ENCODE data around the gene FHL1. TPM values are rescaled to one million over a fixed set of nuclear protein-coding genes. Genes with fewer than 3 reads are reported as not detected.
A peak's percentile ranks its signal among the peaks of the same experiment; 100 is the strongest.
"Not testable (repeated sequence)": the region's sequence is repeated elsewhere in the genome, so short reads cannot be mapped to it uniquely, and the experiment has no call there.

Gene FHL1
- polyA plus RNA-seq, 3 donors = 58.4 to 67.9 (median 65.0) TPM

GRCh38 chrX:136219893-136220292, 72.6 kb downstream of the FHL1 start:
- no peak for DNase-seq (ENCODE audit: extremely low read depth in 1 of 11, low read depth in 9 of 11, low spot score in 4 of 11)

GRCh38 chrX:136220540-136220939, 73.2 kb downstream of the FHL1 start:
- DNase-seq (ENCODE audit: extremely low read depth in 1 of 11, low read depth in 9 of 11, low spot score in 4 of 11) = no peak

- no peak for DNase-seq (ENCODE audit: extremely low read depth in 1 of 11, low read depth in 9 of 11, low spot score in 4 of 11)
Observed at GRCh38 chrX:136220951-136221350, 73.6 kb downstream of the FHL1 start.

GRCh38 chrX:136221851-136222513, 74.6 kb downstream of the FHL1 start:
- DNase-seq (ENCODE audit: extremely low read depth in 1 of 11, low read depth in 9 of 11, low spot score in 4 of 11) = no peak

- no peak for DNase-seq (ENCODE audit: extremely low read depth in 1 of 11, low read depth in 9 of 11, low spot score in 4 of 11)
Observed at GRCh38 chrX:136227074-136227473, 79.7 kb downstream of the FHL1 start.

- no peak for DNase-seq (ENCODE audit: extremely low read depth in 1 of 11, low read depth in 9 of 11, low spot score in 4 of 11)
Observed at GRCh38 chrX:136227948-136228838, 80.9 kb downstream of the FHL1 start.

GRCh38 chrX:136228839-136229207, 81.5 kb downstream of the FHL1 start:
- DNase-seq (ENCODE audit: extremely low read depth in 1 of 11, low read depth in 9 of 11, low spot score in 4 of 11) = no peak

GRCh38 chrX:136237074-136237473, 89.7 kb downstream of the FHL1 start:
- DNase-seq (ENCODE audit: extremely low read depth in 1 of 11, low read depth in 9 of 11, low spot score in 4 of 11) = no peak

GRCh38 chrX:136237849-136238248, 90.5 kb downstream of the FHL1 start:
- not testable (repeated sequence) for DNase-seq (ENCODE audit: extremely low read depth in 1 of 11, low read depth in 9 of 11, low spot score in 4 of 11)

GRCh38 chrX:136246201-136246600, 98.9 kb downstream of the FHL1 start:
- no peak for DNase-seq (ENCODE audit: extremely low read depth in 1 of 11, low read depth in 9 of 11, low spot score in 4 of 11)

- DNase-seq (ENCODE audit: extremely low read depth in 1 of 11, low read depth in 9 of 11, low spot score in 4 of 11) = peak in 2 of 11 donors; percentile 7 to 12
Observed at GRCh38 chrX:136250191-136251040, 103.1 kb downstream of the FHL1 start.

GRCh38 chrX:136251041-136251991, 104.0 kb downstream of the FHL1 start, which contains the start of gene MAP7D3:
Gene MAP7D3 (minus strand): TSS chrX:136251400. CDS start chrX:136251358, 42 bp downstream.
- peak in 7 of 11 donors; percentile 15 to 38 (median 26) for DNase-seq (ENCODE audit: extremely low read depth in 1 of 11, low read depth in 9 of 11, low spot score in 4 of 11)

- no peak for DNase-seq (ENCODE audit: extremely low read depth in 1 of 11, low read depth in 9 of 11, low spot score in 4 of 11)
Observed at GRCh38 chrX:136255541-136255940, 108.2 kb downstream of the FHL1 start.

GRCh38 chrX:136256026-136256425, 108.7 kb downstream of the FHL1 start:
- no peak for DNase-seq (ENCODE audit: extremely low read depth in 1 of 11, low read depth in 9 of 11, low spot score in 4 of 11)

- no peak for DNase-seq (ENCODE audit: extremely low read depth in 1 of 11, low read depth in 9 of 11, low spot score in 4 of 11)
Observed at GRCh38 chrX:136258951-136259350, 111.6 kb downstream of the FHL1 start.

GRCh38 chrX:136259543-136259942, 112.2 kb downstream of the FHL1 start:
- no peak for DNase-seq (ENCODE audit: extremely low read depth in 1 of 11, low read depth in 9 of 11, low spot score in 4 of 11)

- DNase-seq (ENCODE audit: extremely low read depth in 1 of 11, low read depth in 9 of 11, low spot score in 4 of 11) = no peak
Observed at GRCh38 chrX:136260776-136261175, 113.4 kb downstream of the FHL1 start.
